Uterus (tissue), 2 donors: ENCODE measurements around the gene FGFRL1.

Source experiments
- CTCF ChIP-seq, 4 experiments: fragments of 200-600 bp in 2 of 4; fragments of 450-650 bp in 2 of 4; sonication (generic) in 2 of 4; IDR thresholded peaks; one replicate each; pipeline ENCODE4 v1.5.1; 2016 to 2019; ENCODE audit warnings: antibody characterized with exemption in 4 of 4, mild to moderate bottlenecking in 2 of 4, moderate library complexity in 1 of 4
- POLR2A ChIP-seq, 2 donors: fragments of 450-650 bp; IDR thresholded peaks; one replicate each; pipeline ENCODE4 v1.6.1; 2016; ENCODE audit warnings: antibody characterized with exemption in 2 of 2, mild to moderate bottlenecking in 1 of 2, moderate library complexity in 1 of 2

- TF ChIP-seq CTCF (IDR thresholded peaks at IDR 0.05) (no peak), POLR2A (IDR thresholded peaks at IDR 0.05) (no peak)
Observed at GRCh38 chr4:1031956-1032795, 20.8 kb downstream of the FGFRL1 start.
